Small intestine (tissue), 7 donors: ENCODE results near the gene DHRS1. TPM values are rescaled to one million over a fixed set of nuclear protein-coding genes. Genes with fewer than 3 reads are reported as not detected.
"Not testable (repeated sequence)": the region's sequence is repeated elsewhere in the genome, so short reads cannot be mapped to it uniquely, and the experiment has no call there.

Source experiments
- DNase-seq, 2 donors: peaks; one replicate each; pipeline versions ENCODE4 v3.0.0 to v3.0.0-alpha.2; 2013
- FAIRE-seq: peaks from 2 replicates; lab custom pipeline; 2012; peaks lifted over from hg19 to GRCh38; lab: Jason Lieb, UNC
- H3K27ac ChIP-seq, 3 donors: one replicate each; pipeline ENCODE4 v1.5.1; 2013; ENCODE audit warnings: low read length in 2 of 3, mild to moderate bottlenecking in 2 of 3, control low read depth in 1 of 3, inconsistent platforms in 1 of 3, low read depth in 1 of 3, moderate library complexity in 1 of 3
- H3K27me3 ChIP-seq, 3 donors: one replicate each; pipeline ENCODE4 v1.6.1; 2013; ENCODE audit warnings: low read length in 3 of 3, inconsistent platforms in 1 of 3; ENCODE audit not compliant: control insufficient read depth in 3 of 3, insufficient read depth in 3 of 3
- H3K36me3 ChIP-seq, 3 donors: one replicate each; pipeline ENCODE4 v1.6.1; 2013; ENCODE audit warnings: low read length in 3 of 3, inconsistent platforms in 1 of 3, low read depth in 1 of 3, mild to moderate bottlenecking in 1 of 3, moderate library complexity in 1 of 3; ENCODE audit not compliant: control insufficient read depth in 3 of 3, insufficient read depth in 2 of 3
- H3K4me1 ChIP-seq, 3 donors: one replicate each; pipeline ENCODE4 v1.6.1; 2013; ENCODE audit warnings: low read length in 2 of 3, inconsistent platforms in 1 of 3, low read depth in 1 of 3, mild to moderate bottlenecking in 1 of 3, moderate library complexity in 1 of 3; ENCODE audit not compliant: control insufficient read depth in 3 of 3, insufficient read depth in 2 of 3
- H3K4me3 ChIP-seq, 3 donors: one replicate each; pipeline ENCODE4 v1.5.1; 2013; ENCODE audit warnings: low read length in 3 of 3, control low read depth in 1 of 3, inconsistent platforms in 1 of 3, low read depth in 1 of 3, mild to moderate bottlenecking in 1 of 3, moderate library complexity in 1 of 3
- H3K9me3 ChIP-seq, 2 donors: one replicate each; pipeline ENCODE4 v1.6.1; 2013; ENCODE audit warnings: low read depth in 1 of 2, low read length in 1 of 2; ENCODE audit not compliant: control insufficient read depth in 2 of 2, insufficient read depth in 1 of 2
- whole genome bisulfite sequencing, 3 donors: extraction: QIAGEN DNeasy Blood & Tissue Kit; methylation state at CpG; one replicate each; pipeline ENCODE4 v1.1.7; 2013; 5-methylcytosine and 5-hydroxymethylcytosine counted together
- polyA plus RNA-seq, 4 donors: library from polyadenylated mRNA; stranded (reverse) in 3 of 4; unstranded in 1 of 4; fragments of 200-250 nt in 3 of 4; fragments of 120-200 nt in 1 of 4; gene quantifications; one replicate each; pipeline versions ENCODE4 v1.2.1 to v1.2.3, GENCODE V29; 2013
- donor health status: healthy with polysubstance abuse.
- donor health status: control.
- donor health status: control.
- donor health status: Bipolar disorder and iron deficiency.
- donor health status: healthy.

DHRS1 gene
- polyA plus RNA-seq, 4 donors, result 45.2 to 95.7 (median 66.5) TPM

GRCh38 chr14:24331731-24332267 lies 32.2 kb upstream of the DHRS1 start:
- H3K4me1 ChIP-seq, result peaks cover 0 to 33% (median 15%) of the 10 kb centered on the region in 3 donors
- H3K4me3 ChIP-seq, result no peak overlapping the region
- FAIRE-seq (no peak), DNase-seq (no peak)
- H3K36me3 ChIP-seq, result peaks cover 0 to 12% (median 3%) of the 10 kb centered on the region in 3 donors
- 40 to 56% (median 53%) methylated on average over 26 of the region's 26 CpGs for WGBS, 3 donors
- H3K27me3 ChIP-seq, result peaks cover 0 to 59% (median 0%) of the 10 kb centered on the region in 3 donors
- peak overlapping the region in 1 of 3 donors; percentile 12 for H3K27ac ChIP-seq
- no peaks in the 10 kb centered on the region for H3K9me3 ChIP-seq

GRCh38 chr14:24330973-24331674 lies 31.5 kb upstream of the DHRS1 start:
- WGBS, 3 donors, result 90 to 94% (median 90%) methylated on average over 10 of the region's 10 CpGs
- FAIRE-seq (no peak), DNase-seq (no peak)
- Histone ChIP-seq H3K27me3 (peaks cover 0 to 58% (median 0%) of the 10 kb centered on the region in 3 donors), H3K9me3 (no peaks in the 10 kb centered on the region), H3K4me1 (peaks cover 0 to 33% (median 15%) of the 10 kb centered on the region in 3 donors), H3K27ac (no peak overlapping the region), H3K4me3 (no peak overlapping the region), H3K36me3 (peaks cover 0 to 7% (median 0%) of the 10 kb centered on the region in 3 donors)

DNA sequence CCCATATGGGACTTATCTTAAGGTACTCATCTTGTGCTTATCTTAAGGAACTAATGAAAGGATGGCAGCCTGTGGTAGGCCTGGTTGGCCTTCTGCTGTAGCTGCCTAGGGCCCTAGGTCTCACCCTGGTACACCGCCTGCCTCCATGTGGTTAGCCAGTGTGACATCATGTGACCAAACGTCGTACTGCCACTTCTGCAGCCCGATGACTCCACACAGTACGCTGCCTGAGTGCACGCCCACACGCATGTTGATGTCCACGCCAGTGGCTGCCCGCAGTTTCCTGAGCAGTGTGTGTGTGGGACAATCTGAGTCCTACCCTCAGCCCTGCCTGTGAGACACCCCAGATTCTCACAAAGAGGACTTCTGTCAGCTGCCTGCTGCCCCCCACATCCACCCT lies 30.2 kb upstream of the DHRS1 start:
- Histone ChIP-seq H3K4me1 (peaks cover 0 to 29% (median 15%) of the 10 kb centered on the region in 3 donors), H3K36me3 (no peaks in the 10 kb centered on the region), H3K27me3 (peaks cover 0 to 44% (median 0%) of the 10 kb centered on the region in 3 donors), H3K27ac (peak overlapping the region in 1 of 3 donors; percentile 22), H3K4me3 (no peak overlapping the region), H3K9me3 (no peaks in the 10 kb centered on the region)
- 52 to 66% (median 59%) methylated on average over 9 of the region's 9 CpGs for WGBS, 3 donors
- DNase-seq, result peak in 1 of 2 donors; percentile 52
- FAIRE-seq, result no peak

- peak overlapping the region in 1 of 3 donors; percentile 35 for H3K27ac ChIP-seq
- no peaks in the 10 kb centered on the region for H3K9me3 ChIP-seq
- H3K36me3 ChIP-seq, result no peaks in the 10 kb centered on the region
- no peak overlapping the region for H3K4me3 ChIP-seq
- H3K27me3 ChIP-seq, result peaks cover 0 to 39% (median 0%) of the 10 kb centered on the region in 3 donors
- WGBS, 3 donors, result 85 to 88% (median 88%) methylated on average over 12 of the region's 12 CpGs
- H3K4me1 ChIP-seq, result peaks cover 0 to 24% (median 11%) of the 10 kb centered on the region in 3 donors
- DNase-seq (no peak), FAIRE-seq (no peak)
Measured at GRCh38 chr14:24329073-24329663, 29.6 kb upstream of the DHRS1 start.

DNA sequence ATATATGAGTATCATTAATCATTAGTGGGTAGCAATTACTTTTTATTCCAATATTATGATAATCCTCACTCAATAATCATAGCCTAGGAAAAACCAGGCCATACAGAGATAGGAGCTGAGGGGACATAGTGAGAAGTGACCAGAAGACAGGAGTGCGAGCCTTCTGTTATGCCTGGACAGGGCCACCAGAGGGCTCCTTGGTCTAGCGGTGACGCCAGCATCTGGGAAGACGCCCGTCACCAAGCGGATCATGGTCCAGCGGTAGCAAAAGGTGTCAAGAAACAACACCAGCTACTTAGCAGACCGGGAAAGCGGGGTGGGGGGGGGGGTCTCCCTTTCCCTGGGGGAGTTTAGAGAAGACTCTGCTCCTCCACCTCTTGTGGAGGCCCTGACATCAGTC lies 28.3 kb upstream of the DHRS1 start:
- not testable (repeated sequence) for H3K27ac ChIP-seq, FAIRE-seq, H3K4me3 ChIP-seq, DNase-seq, H3K9me3 ChIP-seq, H3K36me3 ChIP-seq
- Histone ChIP-seq H3K4me1 (peaks cover 0 to 14% (median 6%) of the 10 kb centered on the region in 3 donors), H3K27me3 (peaks cover 0 to 27% (median 0%) of the 10 kb centered on the region in 3 donors)
- 1 to 7% (median 4%) methylated on average over 9 of the region's 9 CpGs for WGBS, 3 donors

- Histone ChIP-seq H3K27me3 (peaks cover 0 to 21% (median 0%) of the 10 kb centered on the region in 3 donors), H3K36me3 (no peaks in the 10 kb centered on the region), H3K4me1 (peaks cover 0 to 8% (median 0%) of the 10 kb centered on the region in 3 donors), H3K9me3 (no peaks in the 10 kb centered on the region), H3K27ac (no peak overlapping the region), H3K4me3 (no peak overlapping the region)
- 87 to 94% (median 87%) methylated on average over 2 of the region's 2 CpGs for WGBS, 3 donors
- DNase-seq (no peak), FAIRE-seq (no peak)
Measured at GRCh38 chr14:24327303-24327702, 27.7 kb upstream of the DHRS1 start.

GRCh38 chr14:24325963-24326362 lies 26.4 kb upstream of the DHRS1 start:
- H3K4me1 ChIP-seq, result no peaks in the 10 kb centered on the region
- no peak overlapping the region for H3K4me3 ChIP-seq
- FAIRE-seq (no peak), DNase-seq (no peak)
- peaks cover 0 to 11% (median 0%) of the 10 kb centered on the region in 3 donors for H3K27me3 ChIP-seq
- H3K9me3 ChIP-seq, result no peaks in the 10 kb centered on the region
- H3K36me3 ChIP-seq, result no peaks in the 10 kb centered on the region
- 85 to 87% (median 86%) methylated on average over 8 to 9 of the region's 9 CpGs for WGBS, 3 donors
- no peak overlapping the region for H3K27ac ChIP-seq

DNA sequence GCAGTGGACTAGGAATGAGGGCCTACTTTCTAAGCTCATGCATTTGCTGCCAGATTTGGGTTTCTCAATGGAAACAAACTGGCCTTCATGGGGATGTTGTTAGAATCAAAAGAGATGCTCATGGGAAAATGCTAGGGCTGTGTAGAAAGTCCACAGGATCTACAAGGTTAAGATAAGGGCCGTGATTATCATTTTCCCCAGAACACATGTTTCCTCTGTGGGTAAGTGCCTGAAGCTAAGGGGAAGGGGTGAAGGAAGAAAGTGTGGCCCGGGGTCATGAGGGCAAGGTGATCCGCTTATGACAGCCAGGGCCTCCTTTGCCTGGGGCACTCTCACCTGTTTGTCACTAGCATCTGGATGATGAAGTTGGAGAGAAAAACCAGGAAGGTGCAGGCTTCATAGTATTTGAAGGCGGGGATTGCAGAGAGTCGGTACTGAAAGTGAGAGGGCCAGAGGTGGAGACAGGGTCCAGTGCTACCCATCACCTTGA lies 25.5 kb upstream of the DHRS1 start:
- Histone ChIP-seq H3K9me3 (no peaks in the 10 kb centered on the region), H3K4me3 (no peak overlapping the region), H3K4me1 (no peaks in the 10 kb centered on the region), H3K36me3 (no peaks in the 10 kb centered on the region), H3K27ac (no peak overlapping the region), H3K27me3 (peaks cover 0 to 7% (median 0%) of the 10 kb centered on the region in 3 donors)
- DNase-seq (no peak), FAIRE-seq (no peak)
- WGBS, 3 donors, result 70 to 75% (median 73%) methylated on average over 5 of the region's 5 CpGs
